ENCODE measurements around the gene KCND3. TPM values are rescaled to one million over a fixed set of nuclear protein-coding genes. Genes with fewer than 3 reads are reported as not detected.

Gene KCND3
- total and polyA plus RNA-seq, 12 donors, result 3.5 to 24.7 (median 15.2) TPM

GRCh38 chr1:111990026-111990877 lies 784 bp upstream of the KCND3 start:
- 1% methylated on average over 66 to 72 of the region's 72 CpGs for WGBS, 2 donors
- Histone ChIP-seq H3K4me3 (peak overlapping the region; percentile 25 to 70 (median 62)), H3K27ac (peak overlapping the region; percentile 62 to 91 (median 79)), H3K4me1 (peaks cover 6 to 59% (median 35%) of the 10 kb centered on the region in 9 donors), H3K27me3 (peaks cover 0 to 68% (median 10%) of the 10 kb centered on the region in 7 donors), H3K36me3 (no peaks in the 10 kb centered on the region), H3K9me3 (no peaks in the 10 kb centered on the region)
- ATAC-seq (peak; percentile 16 to 53 (median 22)), DNase-seq (peak in 1 of 2 donors; percentile 42)
- peak in 2 of 9 donors; percentile 15 to 24 for TF ChIP-seq CTCF (IDR thresholded peaks at IDR 0.05)
- intact Hi-C loops (cut with DNase I), result loop anchor here in 9 of 10 donors (2.0 to 10.0 kb wide), 11 partner anchors 108 to 347 kb away; no protein-coding TSS in a partner anchor

- intact Hi-C loops (cut with DNase I), result loop anchor here in 4 of 10 donors (5.0 to 10.0 kb wide), 4 partner anchors 64 to 187 kb away; no protein-coding TSS in a partner anchor
- peaks cover 6 to 64% (median 36%) of the 10 kb centered on the region in 9 donors for H3K4me1 ChIP-seq
- H3K4me3 ChIP-seq, result peak overlapping the region; percentile 38 to 70 (median 62)
- H3K9me3 ChIP-seq, result no peaks in the 10 kb centered on the region
- H3K27ac ChIP-seq, result peak overlapping the region; percentile 31 to 91 (median 80)
- no peak for TF ChIP-seq CTCF (IDR thresholded peaks at IDR 0.05)
- 2% methylated on average over 48 to 51 of the region's 51 CpGs for whole genome bisulfite sequencing, 2 donors
- peak in 1 of 2 donors; percentile 42 for DNase-seq
- peak in 1 of 8 donors; percentile 12 for ATAC-seq
- peaks cover 0 to 68% (median 10%) of the 10 kb centered on the region in 7 donors for H3K27me3 ChIP-seq
- H3K36me3 ChIP-seq, result no peaks in the 10 kb centered on the region
Measured at GRCh38 chr1:111988743-111989453, 570 bp downstream of the KCND3 start.

- Histone ChIP-seq H3K27ac (peak overlapping the region; percentile 31 to 91 (median 80)), H3K4me1 (peaks cover 6 to 64% (median 36%) of the 10 kb centered on the region in 9 donors), H3K27me3 (peaks cover 0 to 63% (median 10%) of the 10 kb centered on the region in 7 donors), H3K9me3 (no peaks in the 10 kb centered on the region), H3K36me3 (no peaks in the 10 kb centered on the region), H3K4me3 (peak overlapping the region in 9 of 10 donors; percentile 45 to 70 (median 65))
- intact Hi-C loops (cut with DNase I), result loop anchor here in 4 of 10 donors (5.0 to 10.0 kb wide), 4 partner anchors 64 to 186 kb away; no protein-coding TSS in a partner anchor
- TF ChIP-seq CTCF (IDR thresholded peaks at IDR 0.05), result no peak
- ATAC-seq, result no peak
- no peak for DNase-seq
- 23 to 36% methylated on average over 8 of the region's 8 CpGs for WGBS, 2 donors
Measured at GRCh38 chr1:111988377-111988742, 1.1 kb downstream of the KCND3 start.

GRCh38 chr1:111987502-111987901 lies 2.0 kb downstream of the KCND3 start:
- H3K27ac ChIP-seq, result peak overlapping the region in 9 of 10 donors; percentile 62 to 91 (median 82)
- peaks cover 6 to 60% (median 36%) of the 10 kb centered on the region in 9 donors for H3K4me1 ChIP-seq
- peaks cover 0 to 55% (median 10%) of the 10 kb centered on the region in 7 donors for H3K27me3 ChIP-seq
- H3K4me3 ChIP-seq, result peak overlapping the region in 2 of 10 donors; percentile 60 to 65
- DNase-seq, result peak; percentile 50 to 56
- H3K36me3 ChIP-seq, result peaks cover 0 to under 1% (median 0%) of the 10 kb centered on the region in 9 donors
- H3K9me3 ChIP-seq, result no peaks in the 10 kb centered on the region
- no peak for TF ChIP-seq CTCF (IDR thresholded peaks at IDR 0.05)
- 55 to 57% methylated on average over 4 of the region's 4 CpGs for WGBS, 2 donors
- intact Hi-C loops (cut with DNase I), result loop anchor here in 4 of 10 donors (5.0 to 10.0 kb wide), 4 partner anchors 63 to 185 kb away; no protein-coding TSS in a partner anchor
- peak in 6 of 8 donors; percentile 34 to 70 (median 64) for ATAC-seq

All from heart right ventricle (tissue), 16 donors.